GM21737 (cell line): ENCODE results near the gene IL18BP.

Experiments
- ATAC-seq: cut with Tn5 transposase; IDR thresholded peaks from one replicate; pipeline ENCODE4 v1.9.1; 2021; ENCODE audit warnings: mild to moderate bottlenecking, moderate library complexity; ENCODE audit not compliant: unreplicated experiment

IL18BP gene

DNA sequence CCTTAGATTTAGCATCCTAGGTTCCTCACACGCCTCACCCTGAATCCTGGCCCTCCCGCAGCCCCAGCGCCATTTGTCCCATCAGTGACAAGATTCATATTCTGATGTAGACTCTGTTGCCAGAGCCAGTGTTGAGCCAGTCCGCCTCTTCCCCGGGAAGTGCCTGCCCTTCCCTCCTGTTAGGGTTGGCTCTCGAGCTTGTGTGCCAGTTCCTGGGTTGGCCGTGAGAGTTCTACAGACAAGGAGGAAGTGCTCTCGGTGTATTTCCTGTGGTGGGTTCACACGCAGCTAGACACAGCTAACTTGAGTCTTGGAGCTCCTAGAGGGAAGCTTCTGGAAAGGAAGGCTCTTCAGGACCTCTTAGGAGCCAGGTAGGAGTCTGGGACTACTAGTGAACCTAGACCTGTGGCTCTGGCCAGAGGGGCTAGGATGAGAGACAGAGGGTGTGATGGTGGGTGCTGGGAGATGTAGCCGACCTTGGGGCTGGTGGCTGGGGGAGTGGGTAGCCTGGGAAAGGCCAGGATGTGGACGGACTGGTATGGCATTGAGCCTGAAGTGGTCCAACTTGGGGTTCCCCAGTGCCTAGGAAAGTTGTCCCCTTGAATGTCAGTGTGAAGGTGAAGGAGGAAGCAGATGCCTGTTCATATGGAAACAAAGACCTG lies at the start of gene IL18BP:
Gene IL18BP (plus strand): TSS at position 261 of the 662 bp plus-strand sequence. CDS start 1,076 bp downstream, outside the sequence.
- ATAC-seq = no peak

DNA sequence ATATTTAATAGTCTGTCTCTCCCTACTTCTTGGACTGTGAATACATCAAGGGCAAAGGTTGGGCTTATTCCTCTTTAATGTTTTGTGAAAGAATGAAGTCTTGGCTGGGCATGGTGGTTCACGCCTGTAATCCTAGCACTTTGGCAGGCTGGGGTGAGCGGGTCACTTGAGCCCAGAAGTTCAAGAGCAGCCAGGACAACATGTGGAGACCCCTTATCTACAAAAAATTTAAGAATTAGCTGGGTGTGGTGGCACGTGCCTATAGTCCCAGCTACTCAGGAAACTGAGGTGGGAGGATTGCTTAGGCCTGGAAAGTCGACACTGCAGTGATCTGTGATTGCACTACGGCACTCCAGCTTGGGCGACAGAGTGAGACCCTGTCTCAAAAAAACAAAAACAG lies 49.7 kb upstream of the IL18BP start:
- no peak for ATAC-seq

DNA sequence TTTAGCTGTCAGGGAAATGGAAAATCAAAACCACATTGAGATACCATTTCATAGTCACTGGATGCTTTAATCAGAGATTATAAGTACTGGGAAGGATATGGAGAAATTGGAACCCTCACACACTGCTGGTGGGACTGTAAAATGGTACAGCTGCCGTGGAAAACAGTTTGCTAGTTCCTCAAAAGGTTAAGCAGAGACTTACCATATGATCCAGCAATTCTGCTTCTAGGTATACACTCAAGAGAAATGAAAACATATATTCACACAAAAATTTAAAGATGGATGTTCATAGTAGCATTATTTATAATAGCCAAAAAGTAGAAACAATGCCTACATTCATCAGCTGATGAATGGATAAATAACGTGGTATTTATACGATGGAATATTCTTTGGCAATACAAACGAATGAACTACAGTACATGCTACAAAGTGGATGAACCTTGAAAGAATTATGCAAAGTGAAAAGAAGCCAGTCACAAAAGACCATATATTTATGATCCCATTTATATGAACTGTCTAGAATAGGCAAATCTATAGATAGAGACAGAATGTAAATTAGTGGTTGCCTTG lies 46.9 kb upstream of the IL18BP start:
- no peak for ATAC-seq

DNA sequence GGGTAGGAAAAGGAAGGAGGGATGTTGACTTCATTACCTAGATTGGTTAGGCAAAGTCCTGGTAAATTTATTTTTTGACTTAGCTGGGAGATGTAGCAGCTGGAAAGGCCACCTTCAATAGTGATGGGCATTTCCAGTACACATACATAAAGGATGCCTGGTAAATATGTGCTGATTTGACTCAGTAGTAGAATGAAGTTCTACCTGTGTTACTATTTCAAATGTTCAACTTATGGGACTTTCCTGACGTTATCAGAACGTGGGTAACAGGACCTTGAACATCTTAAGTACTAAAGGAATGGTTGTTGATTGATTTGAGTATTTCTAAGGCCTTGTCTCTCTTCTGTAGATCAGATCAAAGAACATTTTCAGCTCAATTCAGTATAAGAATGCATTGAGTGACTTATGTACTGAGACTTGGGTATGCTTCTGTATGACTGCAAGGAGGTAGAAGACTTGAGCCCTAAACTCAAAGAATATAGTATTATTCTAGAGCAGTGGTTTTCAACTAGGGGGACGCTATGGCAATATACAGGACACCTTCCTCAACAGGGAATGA lies 42.7 kb upstream of the IL18BP start:
- no peak for ATAC-seq

DNA sequence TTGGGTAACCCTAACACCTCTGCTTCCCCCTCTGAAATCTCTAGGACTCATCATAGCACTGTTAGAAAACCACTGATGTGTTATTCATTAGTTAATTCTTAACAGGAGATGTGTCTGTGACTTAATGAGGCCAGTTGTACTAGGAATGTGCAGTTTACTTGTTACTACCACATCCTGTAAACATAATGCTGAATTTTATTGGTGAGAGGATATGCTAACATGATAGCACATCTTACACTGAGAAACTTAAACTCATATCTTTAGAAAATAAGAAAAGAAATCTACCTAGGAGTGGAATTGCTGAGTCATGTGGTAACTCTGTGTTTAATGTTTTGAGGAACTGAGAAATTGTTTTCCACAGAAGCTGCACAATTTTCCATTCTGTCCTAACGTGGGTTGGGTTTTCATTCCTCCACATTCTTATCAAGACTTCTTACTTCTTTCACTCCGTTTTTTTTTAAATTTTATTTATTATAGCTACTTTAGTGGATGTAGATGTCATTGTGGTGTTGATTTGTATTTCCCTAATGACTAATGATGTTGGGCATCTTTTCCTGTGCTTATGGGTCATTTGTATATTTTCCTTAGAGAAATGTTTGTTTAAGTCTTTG lies 36.2 kb upstream of the IL18BP start:
- ATAC-seq = peak; percentile 61

DNA sequence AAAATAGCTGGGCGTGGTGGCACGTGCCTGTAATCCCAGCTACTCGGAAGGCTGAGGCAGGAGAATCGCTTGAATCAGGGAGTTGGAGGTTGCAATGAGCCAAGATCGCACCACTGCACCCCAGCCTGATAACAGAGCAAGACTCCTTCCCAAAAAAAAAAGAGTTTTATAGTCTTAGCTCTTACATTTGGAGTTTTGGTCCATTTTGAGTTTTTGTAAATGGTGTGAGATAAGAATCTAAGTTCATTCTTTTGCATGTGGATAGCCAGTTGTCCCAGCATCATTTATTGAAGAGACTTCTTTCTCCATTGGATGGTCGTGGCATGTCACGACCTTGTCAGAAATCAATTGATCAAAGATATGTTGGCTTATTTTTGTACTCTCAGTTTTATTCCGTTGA lies 35.2 kb upstream of the IL18BP start:
- no peak for ATAC-seq

DNA sequence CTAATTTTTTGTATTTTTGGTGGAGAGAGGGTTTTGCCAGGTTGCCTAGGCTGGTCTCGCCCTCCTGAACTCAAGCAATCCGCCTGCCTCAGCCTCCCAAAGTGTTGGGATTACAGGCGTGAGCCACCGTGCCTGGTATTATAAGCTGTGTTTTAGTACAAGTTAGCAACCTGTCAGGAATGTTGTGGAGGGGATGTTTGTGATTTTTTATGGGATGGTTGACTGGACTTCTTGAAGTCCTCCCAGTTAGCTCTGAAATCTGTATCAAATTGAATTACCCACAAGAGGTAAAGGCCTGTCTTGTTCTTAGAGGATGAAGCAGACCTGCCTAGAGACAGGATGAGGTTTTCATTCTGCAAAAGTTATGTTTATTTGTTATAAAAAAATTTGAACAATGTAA lies 34.1 kb upstream of the IL18BP start:
- ATAC-seq = no peak

DNA sequence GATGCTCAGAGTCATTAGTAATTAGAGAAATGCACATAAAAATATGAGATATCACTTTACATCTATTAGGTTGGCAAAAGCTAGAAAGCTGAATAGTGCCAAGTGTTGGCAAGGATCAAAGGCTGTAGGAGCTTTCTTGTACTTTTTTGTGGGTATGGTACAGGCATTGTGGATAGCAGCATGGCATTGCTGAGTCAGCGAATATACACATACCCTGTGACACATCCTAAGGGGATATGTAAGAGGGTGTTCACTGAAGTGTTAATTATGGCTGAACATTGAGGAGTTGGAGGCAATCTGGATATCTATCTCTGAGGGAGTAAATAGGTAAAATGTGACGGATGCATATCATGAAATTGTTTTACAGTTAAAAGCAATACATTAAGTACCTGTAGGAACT lies 27.0 kb upstream of the IL18BP start:
- ATAC-seq = no peak

DNA sequence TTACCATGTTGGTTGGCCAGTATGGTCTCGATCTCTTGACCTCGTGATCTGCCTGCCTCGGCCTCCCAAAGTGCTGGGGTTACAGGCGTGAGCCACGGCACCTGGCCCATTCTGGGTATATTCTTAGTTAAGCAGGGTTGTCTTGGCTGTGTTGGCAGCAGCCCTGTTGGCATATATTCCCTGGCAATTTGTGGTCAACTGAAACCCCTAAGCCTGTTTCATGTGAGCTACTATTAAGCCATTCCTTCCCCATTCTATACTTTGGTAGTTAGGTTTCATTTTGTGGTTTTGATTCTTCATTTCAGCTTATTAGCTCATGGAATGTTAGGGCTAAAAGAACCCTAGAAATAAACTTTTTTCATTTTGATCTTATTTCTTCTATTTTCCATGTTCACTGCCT lies 22.2 kb upstream of the IL18BP start:
- no peak for ATAC-seq

DNA sequence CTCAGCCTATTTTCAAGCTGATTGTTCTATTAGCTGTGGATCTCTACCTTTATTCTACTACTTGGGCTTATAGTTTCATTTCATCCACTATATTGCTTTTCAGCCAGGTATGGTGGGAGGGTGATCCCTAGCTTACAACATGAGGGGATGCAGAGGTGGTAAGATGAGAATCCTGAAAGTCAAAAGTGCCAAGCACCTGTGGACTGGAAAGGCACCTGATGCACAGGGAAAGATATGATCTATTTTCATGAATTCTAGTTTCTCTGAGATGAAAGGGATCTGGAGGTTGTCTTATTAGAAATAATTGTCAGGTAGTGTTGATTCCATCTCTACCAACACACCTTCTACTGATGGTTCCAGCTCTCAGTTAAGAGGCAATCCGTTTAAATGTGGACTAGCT lies 21.6 kb upstream of the IL18BP start:
- no peak for ATAC-seq

DNA sequence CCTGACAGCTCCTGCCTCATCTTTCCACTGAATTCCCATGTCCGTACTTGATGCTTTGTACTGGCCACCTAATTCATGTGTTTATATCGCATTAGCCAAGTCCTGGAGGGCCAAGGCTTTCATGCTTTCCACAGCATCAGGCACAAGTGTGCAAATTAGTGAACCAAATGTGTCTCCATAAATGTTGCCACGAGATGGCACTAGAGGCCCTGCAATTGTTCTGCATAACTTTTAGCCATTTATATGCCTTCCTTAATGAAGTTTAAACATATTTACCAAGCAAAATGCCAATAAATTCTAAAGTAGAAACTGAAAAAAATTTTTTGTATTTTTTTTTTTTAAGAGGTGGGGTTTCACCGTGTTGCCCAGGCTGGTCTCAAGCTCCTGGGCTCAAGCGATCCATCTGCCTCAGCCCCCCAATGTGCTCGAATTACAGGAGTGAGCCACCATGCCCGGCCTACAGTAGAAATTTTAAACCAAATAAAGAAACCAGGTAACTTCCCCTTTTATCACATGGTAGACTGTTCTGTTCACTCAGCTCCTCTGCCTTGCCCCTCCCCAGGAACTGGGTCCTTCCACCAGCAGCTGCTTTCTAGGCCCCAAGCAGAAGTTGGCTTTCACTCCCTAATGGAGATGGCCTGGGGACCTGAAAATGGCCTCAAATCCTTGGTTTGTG lies 20.8 kb upstream of the IL18BP start:
- no peak for ATAC-seq

DNA sequence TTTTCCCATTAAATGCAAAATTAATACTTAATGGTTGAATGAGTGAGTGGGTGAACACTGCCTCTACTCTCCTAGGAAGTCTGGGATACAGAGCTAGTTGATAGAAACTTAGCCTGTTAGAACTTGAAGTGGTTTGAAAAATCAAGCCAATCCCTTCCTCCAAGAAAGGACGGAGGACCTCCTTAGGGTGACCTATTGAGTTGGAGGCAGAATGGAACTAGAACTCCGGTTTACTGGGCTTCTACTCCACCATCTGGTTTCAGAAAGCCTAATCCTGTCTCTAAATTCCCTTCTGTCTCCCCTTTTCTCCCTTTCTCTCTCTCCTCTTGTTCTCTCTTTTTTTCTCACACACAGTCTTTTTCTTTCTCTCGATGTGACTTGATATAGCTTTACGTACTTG lies 19.6 kb upstream of the IL18BP start:
- ATAC-seq = no peak

DNA sequence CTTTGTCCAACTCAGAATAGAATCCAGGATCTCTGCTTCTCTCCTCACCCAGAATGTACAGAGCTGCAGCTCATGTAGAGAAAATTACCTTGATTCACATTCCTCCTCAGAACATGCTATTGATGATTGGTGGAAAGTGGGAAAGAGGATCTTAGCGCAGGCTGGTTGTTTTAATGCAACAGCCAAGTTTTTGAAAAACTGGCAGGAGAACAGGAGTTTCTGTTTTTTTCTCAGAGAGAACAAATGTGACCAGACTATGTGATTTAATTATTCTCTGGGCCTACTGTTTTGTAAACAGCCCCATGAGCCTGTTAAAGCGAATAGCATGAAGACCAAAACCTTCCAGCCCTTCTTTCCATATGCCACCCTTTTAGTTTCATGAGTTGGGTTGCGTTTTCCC lies 19.1 kb upstream of the IL18BP start:
- ATAC-seq = no peak

DNA sequence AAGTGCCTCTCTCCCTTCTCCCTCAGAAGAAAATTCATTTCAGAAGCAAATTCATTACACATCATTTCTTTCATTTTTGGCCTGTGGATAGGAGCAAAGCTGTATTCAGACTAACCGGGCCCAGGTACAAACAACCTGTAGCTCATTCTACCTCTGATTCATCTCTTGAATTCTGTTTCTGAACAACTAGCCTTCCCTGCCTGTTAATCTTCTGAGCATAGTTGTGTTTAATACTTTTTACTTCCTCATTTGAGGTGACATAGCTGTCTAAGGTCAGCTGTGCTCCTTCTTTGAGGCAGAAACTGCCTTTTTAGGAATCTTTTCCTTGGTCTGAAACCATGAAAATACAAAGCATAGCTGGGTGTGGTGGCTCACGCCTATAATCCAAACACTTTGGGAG lies 12.6 kb upstream of the IL18BP start:
- ATAC-seq = no peak

DNA sequence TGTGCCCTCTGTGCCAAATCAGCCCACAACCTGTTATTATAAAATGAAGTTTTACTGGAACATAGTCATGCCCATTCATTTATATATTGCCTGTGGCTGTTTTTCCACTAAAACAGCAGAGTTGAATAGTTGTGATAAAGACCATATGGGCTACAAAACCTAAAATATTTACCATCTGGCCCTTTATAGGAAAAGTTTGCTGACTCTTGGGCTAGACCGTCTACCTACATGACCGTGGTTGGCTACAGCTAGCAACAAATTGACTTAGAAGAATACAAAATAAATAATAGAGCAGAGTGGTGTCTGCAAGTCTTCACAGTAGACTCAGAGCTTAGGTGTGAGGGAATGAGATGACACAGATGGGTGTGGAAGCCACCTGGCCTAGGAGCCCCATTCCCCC lies 11.2 kb upstream of the IL18BP start:
- ATAC-seq = no peak

DNA sequence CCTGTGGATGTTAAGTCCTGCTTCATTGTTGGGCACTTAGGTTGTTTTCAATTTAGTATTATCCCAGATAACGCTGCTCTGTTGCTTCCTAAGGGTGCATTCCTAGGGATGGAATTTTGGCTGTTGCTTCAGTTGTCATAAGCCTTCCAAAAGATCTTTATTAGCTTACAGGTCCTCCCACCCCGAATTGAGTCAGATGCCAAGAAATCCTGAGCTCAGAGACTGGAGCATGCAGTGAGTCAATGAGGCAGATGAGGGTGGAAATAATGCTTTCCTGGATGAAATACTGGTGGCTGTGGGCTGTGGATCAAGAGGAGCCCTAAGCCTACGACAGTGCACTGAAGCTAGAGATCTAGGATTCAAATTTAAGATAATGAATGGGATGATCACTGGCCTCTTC lies 10.7 kb upstream of the IL18BP start:
- no peak for ATAC-seq

DNA sequence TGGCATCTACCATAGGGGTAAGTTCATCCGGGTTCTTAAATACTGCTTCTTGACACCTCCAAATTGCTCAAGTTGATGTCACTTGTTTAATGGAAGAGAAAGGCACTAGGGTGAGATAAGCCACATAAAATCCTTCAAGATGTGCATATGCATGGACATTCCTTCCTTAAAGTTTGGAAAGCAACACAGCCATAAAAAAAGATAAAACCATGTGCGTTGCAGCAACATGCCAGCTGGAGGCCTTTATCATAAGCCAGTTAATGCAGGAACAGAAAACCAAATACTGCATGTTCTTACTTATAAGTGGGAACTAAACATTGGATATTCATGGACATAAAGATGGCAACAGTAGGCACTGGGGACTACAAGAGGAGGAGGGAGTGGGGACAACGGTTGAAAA lies 8.0 kb upstream of the IL18BP start:
- ATAC-seq = no peak

DNA sequence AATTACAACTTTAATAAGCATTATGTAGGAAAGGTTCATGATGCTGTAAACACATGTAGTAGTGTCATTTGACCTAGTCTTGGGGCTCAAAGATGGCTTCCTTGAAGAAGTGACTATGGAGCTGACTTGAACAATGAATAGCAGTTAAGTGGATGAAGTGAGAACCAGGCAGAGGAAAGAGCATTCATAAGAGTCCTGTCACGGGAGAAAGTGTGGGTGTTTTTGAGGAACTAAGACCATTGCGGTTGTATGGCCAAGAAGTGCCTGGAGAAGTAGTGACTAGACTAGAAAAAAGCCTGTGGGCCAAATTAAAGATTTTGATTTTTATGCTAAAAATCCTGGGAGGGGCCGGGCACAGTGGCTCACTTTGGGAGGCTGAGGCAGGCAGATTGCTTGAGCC lies 7.2 kb upstream of the IL18BP start:
- peak; percentile 67 for ATAC-seq

DNA sequence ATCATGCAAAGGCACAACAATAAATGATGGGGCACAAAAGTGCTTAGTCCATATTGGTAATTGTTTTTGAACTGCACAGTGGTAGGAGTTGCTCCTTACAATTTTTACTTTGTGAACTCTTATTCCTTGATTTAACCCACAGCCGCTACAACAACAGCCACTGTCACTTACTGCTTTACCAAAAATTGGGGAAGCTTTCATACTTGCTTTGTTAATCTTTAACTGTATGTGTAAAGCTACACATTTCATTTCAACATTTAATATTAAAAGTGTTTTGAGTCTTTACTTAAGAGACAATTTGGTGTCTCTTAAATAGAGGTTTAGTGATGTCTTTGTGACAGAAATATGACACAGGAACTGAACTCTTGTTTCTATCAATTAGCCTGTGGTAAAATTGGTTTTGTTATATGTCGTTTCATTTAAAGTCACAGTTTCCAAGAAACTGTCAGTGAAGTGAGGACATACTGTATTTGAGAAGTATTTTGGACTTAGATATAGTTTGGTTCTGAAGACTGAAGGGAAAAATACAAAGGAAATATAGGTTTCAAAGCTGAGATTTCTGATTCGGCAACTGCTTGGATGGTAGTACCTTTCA lies 6.5 kb upstream of the IL18BP start:
- ATAC-seq = no peak

DNA sequence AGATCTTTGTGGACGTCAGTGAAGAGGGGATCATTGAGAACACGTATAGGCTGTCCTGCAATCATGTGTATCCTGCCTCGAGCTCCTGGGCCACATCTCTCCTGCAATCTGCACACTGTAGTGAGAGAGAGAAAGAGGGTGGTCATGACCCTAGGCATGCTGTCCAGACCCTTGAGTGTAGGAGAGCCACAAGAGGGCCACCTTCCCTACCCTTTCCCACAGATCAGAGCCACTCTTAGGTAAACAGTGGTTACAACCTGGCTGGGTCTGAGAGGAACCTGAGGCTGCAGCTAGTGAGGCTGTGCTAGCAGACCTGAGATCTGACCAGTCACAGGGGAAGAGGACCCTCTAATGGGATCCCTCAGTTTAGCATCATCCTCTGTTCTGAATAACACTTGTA lies 3.9 kb upstream of the IL18BP start:
- ATAC-seq = no peak

DNA sequence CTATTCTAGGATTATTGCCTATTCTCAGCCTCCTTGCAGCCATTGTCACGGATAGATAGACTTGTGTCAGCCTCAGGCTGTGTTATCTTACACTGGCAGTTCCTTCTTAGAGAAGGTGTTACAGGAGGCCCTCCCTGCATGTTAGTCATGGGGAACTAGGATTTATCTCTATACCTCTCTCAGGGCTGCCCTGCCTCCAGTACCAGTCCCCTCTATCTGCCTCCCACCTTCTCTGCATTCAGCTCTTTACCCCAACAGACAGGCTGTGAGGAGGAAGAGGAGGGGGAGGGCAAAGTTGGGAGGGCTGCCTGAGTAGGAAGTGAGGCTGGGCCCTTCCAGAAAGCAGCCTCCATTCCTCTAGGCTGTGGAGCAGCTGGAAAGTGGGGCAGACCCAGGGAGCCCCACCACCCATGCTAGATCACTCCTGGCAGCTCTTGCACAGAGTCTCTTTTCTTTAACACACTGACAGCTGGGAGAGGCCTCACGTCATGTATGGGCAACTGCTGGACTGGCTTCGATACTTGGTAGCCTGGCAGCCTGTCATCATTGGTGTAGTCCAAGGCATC lies 2.9 kb upstream of the IL18BP start:
- no peak for ATAC-seq
